Measurements from ENCODE around the gene RPS6KA5.

RPS6KA5 gene

DNA sequence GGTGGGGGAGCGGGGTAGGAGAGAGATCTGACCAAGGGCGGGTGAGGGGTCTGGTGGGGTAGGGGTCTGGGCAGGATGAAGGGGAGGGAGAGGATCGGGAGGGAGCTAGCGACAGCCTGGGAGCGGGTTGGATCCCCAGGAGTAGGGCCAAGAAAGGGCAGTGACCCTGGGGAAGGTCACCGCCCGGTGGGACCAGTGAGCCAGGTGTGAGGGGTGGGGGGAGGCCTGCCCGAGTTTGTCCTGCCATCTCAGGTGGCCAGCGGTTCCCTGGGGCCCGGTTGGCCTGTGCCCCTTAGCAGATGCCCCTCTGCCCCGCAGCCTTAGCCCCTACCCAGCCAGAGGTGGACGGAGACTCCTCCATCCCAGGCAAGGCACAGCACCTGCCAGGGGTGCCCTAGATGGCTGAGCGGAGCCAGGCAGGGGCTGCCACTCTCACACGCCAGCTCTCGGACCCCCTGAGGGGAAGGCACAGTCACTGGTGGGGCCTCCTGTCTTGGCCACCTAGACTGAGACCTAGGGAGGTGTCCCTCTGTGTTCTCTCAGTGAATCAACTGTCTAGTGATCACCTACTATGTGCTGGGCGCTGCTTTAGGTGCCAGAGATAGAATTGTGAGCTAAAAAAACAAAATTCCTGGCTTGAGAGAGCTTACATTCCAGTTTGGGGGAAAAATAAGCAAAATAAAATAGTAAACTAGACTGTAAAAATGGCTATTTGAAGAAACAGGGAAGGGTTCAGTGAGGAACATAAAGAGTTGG, 243.6 kb downstream of the RPS6KA5 start:
- TF ChIP-seq, protein P1, sequence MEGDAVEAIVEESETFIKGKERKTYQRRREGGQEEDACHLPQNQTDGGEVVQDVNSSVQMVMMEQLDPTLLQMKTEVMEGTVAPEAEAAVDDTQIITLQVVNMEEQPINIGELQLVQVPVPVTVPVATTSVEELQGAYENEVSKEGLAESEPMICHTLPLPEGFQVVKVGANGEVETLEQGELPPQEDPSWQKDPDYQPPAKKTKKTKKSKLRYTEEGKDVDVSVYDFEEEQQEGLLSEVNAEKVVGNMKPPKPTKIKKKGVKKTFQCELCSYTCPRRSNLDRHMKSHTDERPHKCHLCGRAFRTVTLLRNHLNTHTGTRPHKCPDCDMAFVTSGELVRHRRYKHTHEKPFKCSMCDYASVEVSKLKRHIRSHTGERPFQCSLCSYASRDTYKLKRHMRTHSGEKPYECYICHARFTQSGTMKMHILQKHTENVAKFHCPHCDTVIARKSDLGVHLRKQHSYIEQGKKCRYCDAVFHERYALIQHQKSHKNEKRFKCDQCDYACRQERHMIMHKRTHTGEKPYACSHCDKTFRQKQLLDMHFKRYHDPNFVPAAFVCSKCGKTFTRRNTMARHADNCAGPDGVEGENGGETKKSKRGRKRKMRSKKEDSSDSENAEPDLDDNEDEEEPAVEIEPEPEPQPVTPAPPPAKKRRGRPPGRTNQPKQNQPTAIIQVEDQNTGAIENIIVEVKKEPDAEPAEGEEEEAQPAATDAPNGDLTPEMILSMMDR (IDR thresholded peaks at IDR 0.05), result no peak
- Histone ChIP-seq H3K9me3 (no peaks in the 10 kb centered on the region), H3K4me3 (ENCODE audit: low read depth in 1 of 2, low read length in 1 of 2) (peak overlapping the region in 1 of 2 experiments; percentile 14), H3K27me3 (peaks cover 6% of the 10 kb centered on the region), H3K27ac (no peak overlapping the region), H3K4me1 (ENCODE audit: control insufficient read depth in 1 of 2, insufficient read depth in 1 of 2, low read depth in 1 of 2, low read length in 1 of 2) (peaks cover 15 to 16% of the 10 kb centered on the region in 2 experiments), H3K36me3 (no peaks in the 10 kb centered on the region)

DNA sequence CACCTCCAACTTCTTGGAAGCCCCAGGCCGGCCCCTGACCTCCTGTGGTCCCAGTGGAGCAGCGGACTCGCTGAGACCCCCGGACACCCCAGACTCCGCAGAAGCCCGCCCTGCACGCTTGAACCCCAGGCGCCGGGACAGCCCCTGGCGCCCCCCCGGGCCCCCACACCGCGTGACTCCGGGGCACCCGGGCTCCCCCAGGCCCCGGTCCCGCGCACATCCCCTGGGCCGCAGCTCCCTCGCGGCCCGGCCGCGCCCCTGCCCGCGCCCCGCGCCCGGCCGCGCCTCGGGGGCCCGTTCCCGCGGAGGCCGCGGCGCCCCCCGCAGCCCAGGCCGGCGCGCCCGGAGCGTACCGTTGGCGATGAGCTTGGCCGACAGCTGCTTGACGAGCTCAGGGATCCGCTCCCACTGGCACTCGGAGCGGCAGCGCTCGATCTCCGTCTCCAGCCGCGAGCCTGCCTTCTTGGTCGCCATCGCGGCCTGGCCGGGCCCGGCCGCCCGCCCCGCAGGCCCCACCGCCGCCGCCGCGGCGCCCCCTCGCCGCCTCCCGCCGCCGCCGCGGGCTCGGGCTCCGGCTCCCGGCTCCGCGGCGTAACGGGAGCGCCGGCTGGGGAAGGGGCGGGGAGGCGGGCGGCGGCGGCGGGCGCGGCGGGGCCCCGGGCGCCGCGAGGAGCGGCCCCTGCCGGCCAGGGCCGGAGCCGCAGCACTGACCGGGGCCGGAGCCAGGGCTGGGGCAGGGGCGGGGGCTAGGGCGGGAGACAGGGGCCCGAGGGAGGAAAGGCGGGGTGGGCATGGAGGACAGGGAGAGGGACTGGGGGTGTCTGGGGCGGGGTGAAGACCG, 244.4 kb downstream of the RPS6KA5 start, which contains the start of gene TTC7B:
Gene TTC7B (minus strand): TSS at position 609 of the 841 bp plus-strand sequence. CDS start 135 bp downstream, at position 474.
- Histone ChIP-seq H3K36me3 (no peaks in the 10 kb centered on the region), H3K9me3 (no peaks in the 10 kb centered on the region), H3K27ac (no peak within 1 kb of the TSS), H3K4me1 (ENCODE audit: control insufficient read depth in 1 of 2, insufficient read depth in 1 of 2, low read depth in 1 of 2, low read length in 1 of 2) (peaks cover 15 to 16% of the 10 kb centered on the region in 2 experiments), H3K27me3 (peaks cover 6% of the 10 kb centered on the region), H3K4me3 (ENCODE audit: low read depth in 1 of 2, low read length in 1 of 2) (peak within 1 kb of the TSS; percentile 50 to 52)
- TF ChIP-seq, protein P1 (IDR thresholded peaks at IDR 0.05), result peak; percentile 63

DNA sequence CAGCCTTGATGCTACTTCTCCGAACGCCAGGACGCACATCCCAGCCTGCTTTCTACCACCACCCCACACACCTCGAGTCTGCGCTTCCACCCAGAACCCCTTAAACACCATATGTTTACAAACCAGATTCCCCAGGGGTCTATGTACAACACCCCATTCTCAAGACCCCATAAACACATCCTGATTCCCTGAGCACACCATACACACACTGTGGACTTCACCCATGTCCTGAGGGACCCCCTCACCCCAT, 244.9 kb downstream of the RPS6KA5 start:
- TF ChIP-seq, protein P1 (IDR thresholded peaks at IDR 0.05), result no peak
- peak overlapping the region; percentile 50 to 52 for H3K4me3 ChIP-seq (ENCODE audit: low read depth in 1 of 2, low read length in 1 of 2)
- peaks cover 6% of the 10 kb centered on the region for H3K27me3 ChIP-seq
- no peaks in the 10 kb centered on the region for H3K9me3 ChIP-seq
- H3K27ac ChIP-seq, result no peak overlapping the region
- H3K4me1 ChIP-seq (ENCODE audit: control insufficient read depth in 1 of 2, insufficient read depth in 1 of 2, low read depth in 1 of 2, low read length in 1 of 2), result peaks cover 15 to 16% of the 10 kb centered on the region in 2 experiments
- H3K36me3 ChIP-seq, result no peaks in the 10 kb centered on the region

DNA sequence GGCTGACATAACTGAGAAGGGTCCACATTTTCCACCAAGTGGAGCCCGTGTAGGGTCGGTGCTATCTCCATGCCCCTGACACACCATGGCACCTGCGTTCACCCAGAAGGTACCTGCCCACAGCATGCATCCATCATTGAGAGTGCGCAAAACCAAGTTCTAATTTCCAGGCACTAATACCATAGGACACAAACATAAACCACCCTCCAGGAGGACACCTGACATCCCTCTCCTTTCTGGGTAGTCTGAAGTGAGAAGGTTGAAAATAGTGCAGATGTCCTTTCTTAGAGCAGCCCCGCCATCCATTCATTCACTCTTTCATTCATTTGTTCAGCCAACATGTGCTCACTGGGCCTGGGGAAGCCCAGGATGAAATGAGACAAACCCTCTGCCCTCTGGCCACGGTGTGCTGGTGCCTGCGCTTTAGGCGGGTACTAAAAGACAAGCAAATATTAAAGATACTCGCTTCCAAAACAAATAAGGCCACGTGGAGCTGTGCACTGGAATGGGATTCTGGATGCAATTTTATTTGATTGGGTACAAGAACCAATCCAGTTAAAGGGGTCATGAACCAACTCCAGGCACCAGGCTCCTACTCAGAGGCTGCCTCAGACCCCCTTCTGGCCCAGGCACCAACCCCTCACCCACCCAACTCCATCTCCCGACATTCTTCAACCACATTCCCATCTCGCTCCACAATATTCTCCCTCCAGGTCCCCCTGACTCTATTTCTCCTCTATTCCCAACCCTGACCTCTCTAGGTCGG, 245.5 kb downstream of the RPS6KA5 start:
- Histone ChIP-seq H3K4me3 (ENCODE audit: low read depth in 1 of 2, low read length in 1 of 2) (peak overlapping the region in 1 of 2 experiments; percentile 52), H3K27ac (no peak overlapping the region)

DNA sequence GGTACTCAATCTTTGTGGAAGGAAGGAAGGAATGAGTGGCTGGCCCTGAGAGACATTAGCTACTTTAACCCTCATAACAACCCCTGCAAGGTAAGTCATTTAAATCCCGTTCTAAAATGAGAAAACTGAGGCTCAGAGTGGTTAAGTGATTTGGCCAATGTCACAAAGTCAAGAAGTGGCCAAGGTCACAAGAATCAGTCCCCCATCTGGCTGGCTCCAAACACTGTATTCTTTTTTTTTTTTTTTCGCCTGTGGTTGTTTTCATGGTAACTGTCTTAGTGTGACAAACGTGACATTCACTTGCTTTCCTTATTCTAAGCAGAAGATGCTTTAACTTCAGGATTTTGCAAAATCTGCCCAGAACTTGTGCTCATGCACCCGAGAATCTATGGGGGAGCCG, 247.0 kb downstream of the RPS6KA5 start:
- Histone ChIP-seq H3K9me3 (no peaks in the 10 kb centered on the region), H3K4me3 (ENCODE audit: low read depth in 1 of 2, low read length in 1 of 2) (no peak overlapping the region), H3K27me3 (peaks cover 6% of the 10 kb centered on the region), H3K36me3 (no peaks in the 10 kb centered on the region), H3K4me1 (ENCODE audit: control insufficient read depth in 1 of 2, insufficient read depth in 1 of 2, low read depth in 1 of 2, low read length in 1 of 2) (peaks cover 10 to 15% of the 10 kb centered on the region in 2 experiments), H3K27ac (no peak overlapping the region)
- TF ChIP-seq, protein P1 (IDR thresholded peaks at IDR 0.05), result no peak

More for the DNA sequence above, 245.5 kb downstream of the RPS6KA5 start:
- Histone ChIP-seq H3K27me3 (peaks cover 6% of the 10 kb centered on the region), H3K4me1 (ENCODE audit: control insufficient read depth in 1 of 2, insufficient read depth in 1 of 2, low read depth in 1 of 2, low read length in 1 of 2) (peaks cover 15 to 16% of the 10 kb centered on the region in 2 experiments), H3K36me3 (no peaks in the 10 kb centered on the region), H3K9me3 (no peaks in the 10 kb centered on the region)
- TF ChIP-seq, protein P1 (IDR thresholded peaks at IDR 0.05), result no peak

All from neutrophil (primary cell).